Bronchial epithelial cell (primary cell): ENCODE data around the gene PTPN23. TPM values are rescaled to one million over a fixed set of nuclear protein-coding genes. Genes with fewer than 3 reads are reported as not detected.

Experiments
- DNase-seq: peaks from one replicate; pipeline ENCODE4 v3.0.0-alpha.2; 2010; ENCODE audit warnings: low read depth
- FAIRE-seq: peaks from 2 replicates; lab custom pipeline; 2011; peaks lifted over from hg19 to GRCh38; lab: Jason Lieb, UNC
- H3K27me3 ChIP-seq: 2 replicates; pipeline ENCODE4 v1.5.1; 2011; ENCODE audit warnings: low read length; ENCODE audit not compliant: control insufficient read depth, insufficient read depth
- H3K36me3 ChIP-seq: 2 replicates; pipeline ENCODE4 v1.5.1; 2011; ENCODE audit warnings: low read length; ENCODE audit not compliant: control insufficient read depth, insufficient read depth
- H3K4me3 ChIP-seq: 2 replicates; pipeline ENCODE4 v1.5.1; 2011; ENCODE audit warnings: mild to moderate bottlenecking, low read depth, low read length, control low read depth
- CTCF ChIP-seq: IDR thresholded peaks from 2 replicates; pipeline ENCODE4 v1.5.1; 2011; ENCODE audit warnings: mild to moderate bottlenecking, moderate library complexity, low read length, control low read depth, inconsistent platforms; ENCODE audit not compliant: insufficient read depth, severe bottlenecking
- total RNA-seq: library from RNA; depleted of rRNA; stranded (reverse); fragments of >200 nt; gene quantifications from 2 replicates; pipeline ENCODE4 v1.2.1, GENCODE V29; 2014

PTPN23 gene
- total RNA-seq, 1 donor from 2014 or later, result 12.6 TPM

GRCh38 chr3:47406762-47407149, 25.9 kb downstream of the PTPN23 start:
- TF ChIP-seq CTCF, result peak; percentile 14
- no peak for FAIRE-seq
- H3K36me3 ChIP-seq, result peaks cover 28% of the 10 kb centered on the region
- no peaks in the 10 kb centered on the region for H3K27me3 ChIP-seq
- H3K4me3 ChIP-seq, result no peak overlapping the region
- DNase-seq, result no peak

GRCh38 chr3:47407237-47407636, 26.4 kb downstream of the PTPN23 start:
- DNase-seq (no peak), FAIRE-seq (no peak)
- Histone ChIP-seq H3K27me3 (no peaks in the 10 kb centered on the region), H3K4me3 (no peak overlapping the region), H3K36me3 (peaks cover 28% of the 10 kb centered on the region)
- no peak for TF ChIP-seq CTCF

GRCh38 chr3:47407896-47408838, 27.3 kb downstream of the PTPN23 start:
- no peaks in the 10 kb centered on the region for H3K27me3 ChIP-seq
- DNase-seq (no peak), FAIRE-seq (peak; percentile 7)
- H3K4me3 ChIP-seq, result no peak overlapping the region
- peaks cover 32% of the 10 kb centered on the region for H3K36me3 ChIP-seq
- TF ChIP-seq CTCF, result no peak

- Histone ChIP-seq H3K27me3 (no peaks in the 10 kb centered on the region), H3K36me3 (peaks cover 34% of the 10 kb centered on the region), H3K4me3 (no peak overlapping the region)
- DNase-seq (no peak), FAIRE-seq (peak; percentile 7)
- TF ChIP-seq CTCF, result no peak
Measured at GRCh38 chr3:47408839-47409229, 28.0 kb downstream of the PTPN23 start.

GRCh38 chr3:47409284-47409683, 28.5 kb downstream of the PTPN23 start:
- Histone ChIP-seq H3K4me3 (no peak overlapping the region), H3K27me3 (no peaks in the 10 kb centered on the region), H3K36me3 (peaks cover 38% of the 10 kb centered on the region)
- DNase-seq (no peak), FAIRE-seq (no peak)
- no peak for TF ChIP-seq CTCF
